Measurements from ENCODE around the gene GOLPH3. TPM values are rescaled to one million over a fixed set of nuclear protein-coding genes. Genes with fewer than 3 reads are reported as not detected.

The GOLPH3 gene
- total RNA-seq, 1 experiment from 2014 or later = 98.7 TPM

DNA sequence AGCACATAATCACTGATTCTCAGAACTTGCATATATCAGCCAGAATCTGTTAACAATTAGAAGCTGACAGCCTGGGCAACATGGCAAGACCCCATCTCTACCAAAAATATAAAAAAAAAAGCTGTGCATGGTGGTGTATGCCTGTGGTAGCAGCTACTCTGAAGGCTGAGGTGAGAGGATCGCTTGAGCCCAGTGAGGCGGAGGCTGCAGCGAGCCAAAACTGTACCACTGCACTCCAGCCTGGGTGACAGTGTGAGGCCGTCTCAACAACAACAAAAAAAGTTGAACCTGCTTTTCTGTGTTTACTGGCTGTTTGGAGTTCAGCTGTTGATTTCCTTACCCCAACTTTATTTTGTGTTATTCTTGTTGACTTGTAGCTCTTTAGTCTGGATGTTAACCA lies 66.8 kb downstream of the GOLPH3 start:
- Histone ChIP-seq H3K56ac (ENCODE audit: insufficient read length, low read depth, low read length) (no peak overlapping the region), H3T11ph (ENCODE audit: low read length) (no peak overlapping the region), H3K14ac (ENCODE audit: insufficient read depth, low read length) (no peak overlapping the region), H3K18ac (ENCODE audit: insufficient read length, low read depth, low read length) (no peak overlapping the region), H3K9me3 (ENCODE audit: control insufficient read depth, low read depth, low read length) (no peaks in the 10 kb centered on the region), H3K79me2 (ENCODE audit: insufficient read depth, low read length) (no peaks in the 10 kb centered on the region), H3K23me2 (ENCODE audit: insufficient read length, low read depth, low read length, poor library complexity, severe bottlenecking) (no peaks in the 10 kb centered on the region), H4K20me1 (ENCODE audit: control insufficient read depth, insufficient read depth, insufficient read length) (no peaks in the 10 kb centered on the region), H2BK15ac (ENCODE audit: low read depth, low read length) (no peak overlapping the region), H3K27me3 (ENCODE audit: insufficient read depth, low read length) (no peaks in the 10 kb centered on the region), H3K4me1 (ENCODE audit: insufficient read depth, low read length) (no peaks in the 10 kb centered on the region), H3K79me1 (ENCODE audit: insufficient read depth, low read depth, low read length, poor library complexity, severe bottlenecking) (peaks cover under 1% of the 10 kb centered on the region), H2BK12ac (ENCODE audit: insufficient read length, low read depth, low read length) (no peak overlapping the region), H4K8ac (replicated peaks; ENCODE audit: insufficient read length, low read depth, low read length) (no peak overlapping the region), H4K91ac (ENCODE audit: insufficient read length, low read depth, low read length) (no peak overlapping the region), H2BK5ac (ENCODE audit: insufficient read length, low read length) (no peak overlapping the region), H3K4ac (ENCODE audit: low read depth, low read length) (no peak overlapping the region), H3K9ac (ENCODE audit: extremely low read depth, insufficient read length, low read length) (no peak overlapping the region), H2BK120ac (ENCODE audit: low read depth, low read length, poor library complexity, severe bottlenecking) (no peak overlapping the region), H3K4me2 (ENCODE audit: insufficient read depth, insufficient read length, low read length) (no peak overlapping the region), H4K5ac (ENCODE audit: insufficient read length, low read depth, low read length) (no peak overlapping the region), H3K23ac (ENCODE audit: insufficient read length, low read depth, low read length) (no peak overlapping the region), H3K27ac (ENCODE audit: insufficient read length, low read depth, low read length) (no peak overlapping the region), H2BK20ac (ENCODE audit: low read depth, low read length, poor library complexity, severe bottlenecking) (no peak overlapping the region), H2AFZ (ENCODE audit: low read length) (no peak overlapping the region), H2AK5ac (ENCODE audit: insufficient read length, low read length) (no peak overlapping the region)
- H3K4me1 Mint-ChIP-seq = no peaks in the 10 kb centered on the region
- H3K27ac Mint-ChIP-seq = no peak overlapping the region
- peaks cover 4 to 10% of the 10 kb centered on the region in 2 experiments; a peak in 3 of 5 replicates for H3K9me3 Mint-ChIP-seq
- H3K4me3 Mint-ChIP-seq = no peak overlapping the region
- no peaks in the 10 kb centered on the region for H3K27me3 Mint-ChIP-seq (ENCODE audit: low read depth)
- WGBS (ENCODE audit: extremely low coverage, insufficient read length, low lambda C conversion rate) = no CpG with 5 or more reads among the region's 4 CpGs
- H3K36me3 Mint-ChIP-seq (ENCODE audit: insufficient read depth in 1 of 3, low read depth in 3 of 3) = peaks cover 53 to 86% (median 82%) of the 10 kb centered on the region in 3 experiments
- no peak for TF ChIP-seq CTCF (conservative IDR thresholded peaks at IDR 0.05)
- DNase-seq = no peak

Data from H9 (cell line).